ENCODE results near the gene ARPP19.
A peak's percentile ranks its signal among the peaks of the same experiment; 100 is the strongest.
"Not testable (repeated sequence)": the region's sequence is repeated elsewhere in the genome, so short reads cannot be mapped to it uniquely, and the experiment has no call there.

ARPP19 gene

GRCh38 chr15:52568601-52569585 lies at the start of gene ARPP19:
Gene ARPP19 (minus strand): TSS chr15:52569030. CDS start chr15:52568892, 138 bp downstream.
- DNase-seq (ENCODE audit: insufficient read length, low spot score) (peak; percentile 67), FAIRE-seq (peak; percentile 89)

GRCh38 chr15:52617026-52617425 lies 48.2 kb upstream of the ARPP19 start:
- DNase-seq (ENCODE audit: insufficient read length, low spot score) = no peak
- FAIRE-seq = no peak

GRCh38 chr15:52615302-52615701 lies 46.5 kb upstream of the ARPP19 start:
- FAIRE-seq (no peak), DNase-seq (ENCODE audit: insufficient read length, low spot score) (no peak)

- FAIRE-seq = peak; percentile 40
- no peak for DNase-seq (ENCODE audit: insufficient read length, low spot score)
Observed at GRCh38 chr15:52609593-52609992, 40.8 kb upstream of the ARPP19 start.

GRCh38 chr15:52584414-52584813 lies 15.6 kb upstream of the ARPP19 start:
- DNase-seq (ENCODE audit: insufficient read length, low spot score) (no peak), FAIRE-seq (no peak)

GRCh38 chr15:52579852-52580251 lies 11.0 kb upstream of the ARPP19 start:
- DNase-seq (ENCODE audit: insufficient read length, low spot score) (no peak), FAIRE-seq (no peak)

- no peak for FAIRE-seq
- DNase-seq (ENCODE audit: insufficient read length, low spot score) = no peak
Observed at GRCh38 chr15:52576692-52577091, 7.9 kb upstream of the ARPP19 start.

- FAIRE-seq; DNase-seq (ENCODE audit: insufficient read length, low spot score): not testable (repeated sequence)
Observed at GRCh38 chr15:52575573-52575972, 6.7 kb upstream of the ARPP19 start.

GRCh38 chr15:52575072-52575471 lies 6.2 kb upstream of the ARPP19 start:
- FAIRE-seq = no peak
- no peak for DNase-seq (ENCODE audit: insufficient read length, low spot score)

GRCh38 chr15:52574623-52575022 lies 5.8 kb upstream of the ARPP19 start:
- FAIRE-seq; DNase-seq (ENCODE audit: insufficient read length, low spot score): not testable (repeated sequence)

- FAIRE-seq (no peak), DNase-seq (ENCODE audit: insufficient read length, low spot score) (peak; percentile 12)
Observed at GRCh38 chr15:52567871-52568600, 794 bp downstream of the ARPP19 start.

GRCh38 chr15:52566889-52567288 lies 1.9 kb downstream of the ARPP19 start:
- FAIRE-seq (no peak), DNase-seq (ENCODE audit: insufficient read length, low spot score) (no peak)

- not testable (repeated sequence) for DNase-seq (ENCODE audit: insufficient read length, low spot score); FAIRE-seq
Observed at GRCh38 chr15:52565417-52566358, 3.1 kb downstream of the ARPP19 start.

- no peak for DNase-seq (ENCODE audit: insufficient read length, low spot score)
- no peak for FAIRE-seq
Observed at GRCh38 chr15:52563501-52564060, 5.2 kb downstream of the ARPP19 start.

GRCh38 chr15:52559575-52559974 lies 9.3 kb downstream of the ARPP19 start:
- DNase-seq (ENCODE audit: insufficient read length, low spot score) = no peak
- peak; percentile 55 for FAIRE-seq

GRCh38 chr15:52559022-52559421 lies 9.8 kb downstream of the ARPP19 start:
- FAIRE-seq = peak; percentile 18
- no peak for DNase-seq (ENCODE audit: insufficient read length, low spot score)

- FAIRE-seq (peak; percentile 69), DNase-seq (ENCODE audit: insufficient read length, low spot score) (no peak)
Observed at GRCh38 chr15:52558196-52558595, 10.6 kb downstream of the ARPP19 start.

GRCh38 chr15:52557274-52557641 lies 11.6 kb downstream of the ARPP19 start:
- no peak for DNase-seq (ENCODE audit: insufficient read length, low spot score)
- FAIRE-seq = no peak

- DNase-seq (ENCODE audit: insufficient read length, low spot score) = no peak
- no peak for FAIRE-seq
Observed at GRCh38 chr15:52556524-52557273, 12.1 kb downstream of the ARPP19 start.
